Measurements from ENCODE around the gene RHOBTB3. TPM values are rescaled to one million over a fixed set of nuclear protein-coding genes. Genes with fewer than 3 reads are reported as not detected.

The RHOBTB3 gene, protein sequence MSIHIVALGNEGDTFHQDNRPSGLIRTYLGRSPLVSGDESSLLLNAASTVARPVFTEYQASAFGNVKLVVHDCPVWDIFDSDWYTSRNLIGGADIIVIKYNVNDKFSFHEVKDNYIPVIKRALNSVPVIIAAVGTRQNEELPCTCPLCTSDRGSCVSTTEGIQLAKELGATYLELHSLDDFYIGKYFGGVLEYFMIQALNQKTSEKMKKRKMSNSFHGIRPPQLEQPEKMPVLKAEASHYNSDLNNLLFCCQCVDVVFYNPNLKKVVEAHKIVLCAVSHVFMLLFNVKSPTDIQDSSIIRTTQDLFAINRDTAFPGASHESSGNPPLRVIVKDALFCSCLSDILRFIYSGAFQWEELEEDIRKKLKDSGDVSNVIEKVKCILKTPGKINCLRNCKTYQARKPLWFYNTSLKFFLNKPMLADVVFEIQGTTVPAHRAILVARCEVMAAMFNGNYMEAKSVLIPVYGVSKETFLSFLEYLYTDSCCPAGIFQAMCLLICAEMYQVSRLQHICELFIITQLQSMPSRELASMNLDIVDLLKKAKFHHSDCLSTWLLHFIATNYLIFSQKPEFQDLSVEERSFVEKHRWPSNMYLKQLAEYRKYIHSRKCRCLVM
- 10 to 100 TPM in 2 of 4 donors, 1 to 10 TPM in 2; 5.8 to 42.2 (median 12.1) TPM for polyA plus RNA-seq
- long read RNA-seq, donor 1, full-length matches to known transcripts = 7 of 29 reads
- long read RNA-seq, donor 1, partial matches to known transcripts = 22 of 29 reads
- long read RNA-seq, donor 1, other reads (novel, unspliced or antisense) = 0 of 29 reads
- long read RNA-seq, donor 2 = 0 reads
- long read RNA-seq, donor 3, partial matches to known transcripts = 5 of 6 reads
- long read RNA-seq, donor 3, other reads (novel, unspliced or antisense) = 0 of 6 reads
- long read RNA-seq, donor 4 = 0 reads
- long read RNA-seq, donor 5, partial matches to known transcripts = 0 of 2 reads
- long read RNA-seq, donor 5, other reads (novel, unspliced or antisense) = 0 of 2 reads
- long read RNA-seq, donor 6, full-length matches to known transcripts = 4 of 4 reads
- long read RNA-seq, donor 6, partial matches to known transcripts = 0 of 4 reads
- long read RNA-seq, donor 6, other reads (novel, unspliced or antisense) = 0 of 4 reads
- long read RNA-seq, donor 7, full-length matches to known transcripts = 14 of 50 reads
- long read RNA-seq, donor 7, partial matches to known transcripts = 36 of 50 reads
- long read RNA-seq, donor 7, other reads (novel, unspliced or antisense) = 0 of 50 reads
- long read RNA-seq, donor 8, full-length matches to known transcripts = 2 of 2 reads
- long read RNA-seq, donor 8, partial matches to known transcripts = 0 of 2 reads
- long read RNA-seq, donor 8, other reads (novel, unspliced or antisense) = 0 of 2 reads
- long read RNA-seq, donor 9, partial matches to known transcripts = 6 of 31 reads
- long read RNA-seq, donor 9, other reads (novel, unspliced or antisense) = 25 of 31 reads
- long read RNA-seq, donor 10, full-length matches to known transcripts = 7 of 130 reads
- long read RNA-seq, donor 10, partial matches to known transcripts = 42 of 130 reads
- long read RNA-seq, donor 10, other reads (novel, unspliced or antisense) = 81 of 130 reads

DNA sequence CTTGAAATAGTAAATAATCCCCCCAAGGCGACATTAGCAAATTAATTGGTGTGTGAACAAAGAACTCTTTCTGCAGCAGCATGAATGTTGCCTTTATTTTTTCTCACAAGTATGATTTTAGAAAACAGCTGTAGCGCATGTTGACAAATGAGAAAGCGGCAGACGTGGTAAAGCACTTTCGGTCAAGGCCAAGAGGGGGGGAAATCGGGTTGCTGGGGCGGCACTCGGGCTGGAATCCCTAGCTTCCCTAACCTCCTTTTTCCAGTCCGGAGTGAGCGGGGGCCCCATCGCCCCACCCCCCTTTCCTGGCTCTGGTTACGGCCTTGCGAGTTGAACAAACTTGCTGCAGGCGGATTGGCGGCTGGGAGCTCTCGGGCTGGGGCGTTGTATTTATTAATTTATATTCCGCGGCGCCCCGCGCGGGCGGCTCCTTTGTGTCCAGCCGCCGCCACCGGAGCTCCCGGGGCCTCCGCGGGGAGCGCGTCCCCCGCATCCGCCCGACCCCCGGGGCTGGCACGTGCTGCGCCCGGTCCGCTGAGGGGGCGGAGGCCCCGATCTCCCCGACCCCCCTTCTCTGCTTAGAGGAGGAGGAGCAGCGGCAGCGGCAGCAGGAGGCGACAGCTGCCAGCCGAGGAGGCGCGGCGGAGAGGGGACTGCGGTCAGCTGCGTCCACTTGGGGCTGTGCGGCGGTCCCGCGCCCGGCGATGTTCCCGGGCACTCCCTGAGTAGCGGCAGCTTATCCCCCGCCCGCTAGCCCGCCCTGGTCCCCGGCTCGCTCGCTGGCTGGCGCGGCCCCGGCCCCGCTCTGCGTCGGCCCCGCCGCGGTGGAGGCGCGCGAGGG is at the start of gene RHOBTB3:
Gene RHOBTB3, plus strand, starts transcription at position 607 of the 841 bp plus-strand sequence. CDS start 347 bp downstream, outside the sequence.
- FAIRE-seq (no peak), DNase-seq (peak; percentile 72 to 93)
- peak within 1 kb of the TSS; percentile 57 to 91 (median 91) for H3K4me3 ChIP-seq (ENCODE audit: low read depth in 1 of 3, low read length in 3 of 3)
- H3K27me3 ChIP-seq (ENCODE audit: control insufficient read depth in 3 of 3, insufficient read depth in 3 of 3, low read length in 3 of 3) = no peaks in the 10 kb centered on the region
- peaks cover 0 to 58% (median 13%) of the 10 kb centered on the region in 3 donors for H3K4me1 ChIP-seq (ENCODE audit: control insufficient read depth in 3 of 3, insufficient read depth in 2 of 3, low read depth in 1 of 3, low read length in 2 of 3)
- no peaks in the 10 kb centered on the region for H3K9me3 ChIP-seq (ENCODE audit: control insufficient read depth in 2 of 2, insufficient read depth in 1 of 2, low read depth in 1 of 2, low read length in 1 of 2)
- peaks cover 0 to 4% (median 0%) of the 10 kb centered on the region in 3 donors for H3K36me3 ChIP-seq (ENCODE audit: control insufficient read depth in 3 of 3, insufficient read depth in 2 of 3, low read depth in 1 of 3, low read length in 3 of 3)
- 1% methylated on average over 56 to 78 of the region's 78 CpGs for WGBS, 3 donors
- peak within 1 kb of the TSS; percentile 48 to 91 (median 85) for H3K27ac ChIP-seq (ENCODE audit: low read depth in 1 of 3, low read length in 2 of 3)

DNA sequence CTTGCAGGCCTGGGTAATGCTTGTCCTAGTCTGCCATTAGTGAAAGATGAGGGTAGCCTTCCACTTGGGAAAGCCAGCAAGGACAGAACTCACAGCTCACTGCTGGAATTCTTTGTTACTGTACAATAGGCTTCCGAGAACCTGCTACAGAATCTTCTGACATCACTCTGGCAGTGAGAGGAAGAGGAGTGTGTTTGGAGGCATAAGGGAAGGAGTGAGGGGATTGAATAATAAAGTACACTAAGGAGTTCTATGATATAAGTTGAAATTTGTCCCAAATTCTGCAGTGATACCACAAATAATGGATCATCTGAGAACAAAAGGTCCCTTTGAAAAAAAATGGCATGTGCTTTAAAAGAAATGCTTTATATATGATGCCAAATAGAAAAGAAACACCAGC is 48.2 kb upstream of the RHOBTB3 start, which contains the start of gene SPATA9:
Gene SPATA9, minus strand, starts transcription at position 101 of the 400 bp plus-strand sequence. CDS start 137 bp downstream, outside the sequence.
- no peaks in the 10 kb centered on the region for H3K4me1 ChIP-seq (ENCODE audit: control insufficient read depth in 3 of 3, insufficient read depth in 2 of 3, low read depth in 1 of 3, low read length in 2 of 3)
- no peaks in the 10 kb centered on the region for H3K9me3 ChIP-seq (ENCODE audit: control insufficient read depth in 2 of 2, insufficient read depth in 1 of 2, low read depth in 1 of 2, low read length in 1 of 2)
- FAIRE-seq (no peak), DNase-seq (no peak)
- H3K27ac ChIP-seq (ENCODE audit: low read depth in 1 of 3, low read length in 2 of 3) = no peak within 1 kb of the TSS
- WGBS, 3 donors = 94 to 100% (median 97%) methylated on average over 1 of the region's 1 CpG
- no peaks in the 10 kb centered on the region for H3K27me3 ChIP-seq (ENCODE audit: control insufficient read depth in 3 of 3, insufficient read depth in 3 of 3, low read length in 3 of 3)
- no peaks in the 10 kb centered on the region for H3K36me3 ChIP-seq (ENCODE audit: control insufficient read depth in 3 of 3, insufficient read depth in 2 of 3, low read depth in 1 of 3, low read length in 3 of 3)
- no peak within 1 kb of the TSS for H3K4me3 ChIP-seq (ENCODE audit: low read depth in 1 of 3, low read length in 3 of 3)

DNA sequence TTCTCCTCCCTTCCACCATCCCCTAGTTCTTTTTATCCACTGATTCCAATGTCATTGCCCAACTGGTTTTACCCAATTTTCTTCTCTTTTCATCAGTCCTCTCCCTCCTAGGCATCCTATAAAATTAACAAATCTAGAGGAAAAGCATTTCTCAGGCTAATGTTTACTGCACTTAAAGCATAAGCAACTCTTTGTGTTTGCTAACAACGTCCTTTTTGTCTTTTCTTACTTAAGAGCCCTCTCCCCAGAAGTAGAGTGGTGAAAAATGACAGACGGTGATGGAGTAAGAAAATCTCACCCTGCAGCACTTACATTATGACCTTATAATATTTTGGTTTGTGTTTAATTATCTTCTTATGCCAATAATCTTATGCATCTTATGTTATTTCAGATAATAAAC is 46.8 kb upstream of the RHOBTB3 start:
- WGBS, 3 donors = 77 to 91% (median 81%) methylated on average over 2 of the region's 2 CpGs

DNA sequence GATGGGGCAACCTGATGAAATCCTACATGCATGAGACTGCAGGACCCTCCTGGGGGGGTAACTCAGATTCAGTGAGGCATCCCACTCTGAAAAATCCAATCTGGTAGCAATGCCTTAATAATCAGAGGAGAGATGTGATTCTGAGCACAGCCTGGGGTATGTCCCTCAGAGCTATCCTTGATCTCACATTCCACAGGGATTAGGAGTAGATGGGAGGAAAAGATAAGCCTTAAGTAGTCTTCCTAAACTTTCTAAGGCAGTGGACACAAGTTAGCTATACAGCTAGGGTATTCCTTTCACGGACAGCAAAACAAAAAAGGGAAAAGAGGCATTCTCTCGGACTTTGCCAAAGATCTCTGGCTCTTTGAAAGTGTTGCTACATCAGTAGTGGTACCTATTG is 44.5 kb upstream of the RHOBTB3 start:
- no peak overlapping the region for H3K27ac ChIP-seq (ENCODE audit: low read depth in 1 of 3, low read length in 2 of 3)
- H3K36me3 ChIP-seq (ENCODE audit: control insufficient read depth in 3 of 3, insufficient read depth in 2 of 3, low read depth in 1 of 3, low read length in 3 of 3) = no peaks in the 10 kb centered on the region
- no peaks in the 10 kb centered on the region for H3K4me1 ChIP-seq (ENCODE audit: control insufficient read depth in 3 of 3, insufficient read depth in 2 of 3, low read depth in 1 of 3, low read length in 2 of 3)
- no peaks in the 10 kb centered on the region for H3K9me3 ChIP-seq (ENCODE audit: control insufficient read depth in 2 of 2, insufficient read depth in 1 of 2, low read depth in 1 of 2, low read length in 1 of 2)
- DNase-seq (no peak), FAIRE-seq (no peak)
- WGBS, 3 donors = 87 to 91% (median 90%) methylated on average over 2 of the region's 2 CpGs
- H3K27me3 ChIP-seq (ENCODE audit: control insufficient read depth in 3 of 3, insufficient read depth in 3 of 3, low read length in 3 of 3) = no peaks in the 10 kb centered on the region
- no peak overlapping the region for H3K4me3 ChIP-seq (ENCODE audit: low read depth in 1 of 3, low read length in 3 of 3)

More for the DNA sequence above, 46.8 kb upstream of the RHOBTB3 start:
- Histone ChIP-seq H3K27ac (ENCODE audit: low read depth in 1 of 3, low read length in 2 of 3) (no peak overlapping the region), H3K36me3 (ENCODE audit: control insufficient read depth in 3 of 3, insufficient read depth in 2 of 3, low read depth in 1 of 3, low read length in 3 of 3) (no peaks in the 10 kb centered on the region), H3K27me3 (ENCODE audit: control insufficient read depth in 3 of 3, insufficient read depth in 3 of 3, low read length in 3 of 3) (no peaks in the 10 kb centered on the region), H3K9me3 (ENCODE audit: control insufficient read depth in 2 of 2, insufficient read depth in 1 of 2, low read depth in 1 of 2, low read length in 1 of 2) (no peaks in the 10 kb centered on the region), H3K4me3 (ENCODE audit: low read depth in 1 of 3, low read length in 3 of 3) (no peak overlapping the region), H3K4me1 (ENCODE audit: control insufficient read depth in 3 of 3, insufficient read depth in 2 of 3, low read depth in 1 of 3, low read length in 2 of 3) (no peaks in the 10 kb centered on the region)
- DNase-seq = no peak
- no peak for FAIRE-seq

DNA sequence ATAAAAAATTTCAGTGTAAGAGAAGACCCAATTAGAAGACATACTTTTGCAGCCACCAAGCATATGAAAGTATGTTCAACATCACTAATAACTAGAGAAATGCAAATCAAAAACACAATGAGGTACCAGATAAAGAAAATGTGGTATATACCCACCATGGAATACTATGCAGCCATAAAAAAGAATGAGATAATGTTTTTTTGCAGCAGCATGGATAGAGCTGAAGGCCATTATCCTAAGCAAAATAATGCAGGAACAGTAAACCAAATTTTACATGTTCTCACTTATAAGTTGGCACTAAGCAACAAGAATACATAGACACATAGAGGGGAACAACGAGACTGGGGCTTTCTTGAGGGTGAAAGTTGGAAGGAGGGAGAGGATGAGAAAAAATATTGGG is 41.5 kb upstream of the RHOBTB3 start:
- no peak for FAIRE-seq
- H3K27ac ChIP-seq (ENCODE audit: low read depth in 1 of 3, low read length in 2 of 3) = no peak overlapping the region
- WGBS, 3 donors = 91 to 97% (median 91%) methylated on average over 1 of the region's 1 CpG

DNA sequence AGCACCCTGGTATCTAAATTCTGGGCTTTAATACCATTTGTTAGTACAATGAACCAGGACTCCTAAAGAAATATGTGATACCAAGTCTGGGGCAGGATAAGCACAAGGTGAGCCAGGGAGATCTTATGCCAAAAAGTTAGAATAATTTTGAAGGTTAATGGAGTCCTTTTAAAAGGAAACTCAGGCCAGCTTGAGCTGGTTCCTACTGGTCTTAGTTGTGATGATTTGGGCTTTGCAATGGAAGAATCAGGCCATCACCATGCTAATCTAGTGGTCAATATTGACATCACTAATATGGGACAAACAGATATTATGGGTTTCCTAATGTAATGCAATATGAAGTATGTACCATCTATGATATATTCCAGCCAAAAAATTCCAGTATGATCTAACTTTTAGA is 40.8 kb upstream of the RHOBTB3 start:
- Histone ChIP-seq H3K4me3 (ENCODE audit: low read depth in 1 of 3, low read length in 3 of 3) (no peak overlapping the region), H3K9me3 (ENCODE audit: control insufficient read depth in 2 of 2, insufficient read depth in 1 of 2, low read depth in 1 of 2, low read length in 1 of 2) (no peaks in the 10 kb centered on the region), H3K4me1 (ENCODE audit: control insufficient read depth in 3 of 3, insufficient read depth in 2 of 3, low read depth in 1 of 3, low read length in 2 of 3) (no peaks in the 10 kb centered on the region), H3K36me3 (ENCODE audit: control insufficient read depth in 3 of 3, insufficient read depth in 2 of 3, low read depth in 1 of 3, low read length in 3 of 3) (no peaks in the 10 kb centered on the region), H3K27ac (ENCODE audit: low read depth in 1 of 3, low read length in 2 of 3) (no peak overlapping the region), H3K27me3 (ENCODE audit: control insufficient read depth in 3 of 3, insufficient read depth in 3 of 3, low read length in 3 of 3) (no peaks in the 10 kb centered on the region)
- DNase-seq (no peak), FAIRE-seq (no peak)

More for the DNA sequence above, 41.5 kb upstream of the RHOBTB3 start:
- no peaks in the 10 kb centered on the region for H3K9me3 ChIP-seq (ENCODE audit: control insufficient read depth in 2 of 2, insufficient read depth in 1 of 2, low read depth in 1 of 2, low read length in 1 of 2)
- no peak for DNase-seq
- H3K4me3 ChIP-seq (ENCODE audit: low read depth in 1 of 3, low read length in 3 of 3) = no peak overlapping the region
- no peaks in the 10 kb centered on the region for H3K36me3 ChIP-seq (ENCODE audit: control insufficient read depth in 3 of 3, insufficient read depth in 2 of 3, low read depth in 1 of 3, low read length in 3 of 3)
- no peaks in the 10 kb centered on the region for H3K4me1 ChIP-seq (ENCODE audit: control insufficient read depth in 3 of 3, insufficient read depth in 2 of 3, low read depth in 1 of 3, low read length in 2 of 3)
- H3K27me3 ChIP-seq (ENCODE audit: control insufficient read depth in 3 of 3, insufficient read depth in 3 of 3, low read length in 3 of 3) = no peaks in the 10 kb centered on the region

Data from small intestine (tissue), 16 donors.